Hepatocyte (in vitro differentiated cells): ENCODE data around the gene SYNRG. TPM values are rescaled to one million over a fixed set of nuclear protein-coding genes. Genes with fewer than 3 reads are reported as not detected.
A peak's percentile ranks its signal among the peaks of the same experiment; 100 is the strongest.

Source experiments
- DNase-seq: peaks from one replicate; pipeline ENCODE4 v3.0.0-alpha.2; 2016; ENCODE audit warnings: low spot score
- H2AFZ ChIP-seq: fragments of 200-600 bp; sonication (generic); 2 replicates; pipeline ENCODE4 v1.6.0; 2016; ENCODE audit warnings: antibody characterized with exemption, mild to moderate bottlenecking
- H3K27ac ChIP-seq: fragments of 200-600 bp; sonication (generic); 2 replicates; pipeline ENCODE4 v1.5.1; 2016; ENCODE audit warnings: mild to moderate bottlenecking
- H3K27me3 ChIP-seq: fragments of 200-600 bp; sonication (generic); 2 replicates; pipeline ENCODE4 v1.6.1; 2016
- H3K36me3 ChIP-seq: fragments of 200-600 bp; sonication (generic); replicated peaks from 2 replicates; pipeline ENCODE4 v1.5.1; 2016; ENCODE audit warnings: low read depth; ENCODE audit not compliant: insufficient read depth
- H3K4me1 ChIP-seq: fragments of 200-600 bp; sonication (generic); 2 replicates; pipeline ENCODE4 v1.5.1; 2016; ENCODE audit warnings: mild to moderate bottlenecking, moderate library complexity; ENCODE audit not compliant: insufficient read depth
- H3K4me2 ChIP-seq: fragments of 200-600 bp; sonication (generic); 2 replicates; pipeline ENCODE4 v1.6.0; 2016
- H3K4me3 ChIP-seq: fragments of 200-600 bp; sonication (generic); 2 replicates; pipeline ENCODE4 v1.5.1; 2016; ENCODE audit warnings: mild to moderate bottlenecking
- H3K79me2 ChIP-seq: fragments of 200-600 bp; sonication (generic); 2 replicates; pipeline ENCODE4 v1.6.0; 2017; ENCODE audit warnings: mild to moderate bottlenecking
- H3K9me2 ChIP-seq: fragments of 200-600 bp; sonication (generic); replicated peaks from 2 replicates; pipeline ENCODE4 v1.6.0; 2017; ENCODE audit warnings: mild to moderate bottlenecking; ENCODE audit not compliant: insufficient read depth
- H3K9me3 ChIP-seq: fragments of 200-600 bp; sonication (generic); 2 replicates; pipeline ENCODE4 v1.5.1; 2016; ENCODE audit warnings: low read depth, mild to moderate bottlenecking
- H4K20me1 ChIP-seq: fragments of 200-600 bp; sonication (generic); 2 replicates; pipeline ENCODE4 v1.6.0; 2016; ENCODE audit warnings: mild to moderate bottlenecking; ENCODE audit not compliant: insufficient read depth, poor library complexity, severe bottlenecking
- EZH2 ChIP-seq: fragments of 200-600 bp; sonication (generic); IDR thresholded peaks from 2 replicates; pipeline ENCODE4 v1.6.1; 2016; ENCODE audit warnings: antibody characterized with exemption, mild to moderate bottlenecking, borderline replicate concordance
- EZH2phosphoT487 ChIP-seq: fragments of 200-600 bp; sonication (generic); IDR thresholded peaks from one replicate; pipeline ENCODE4 v1.6.1; 2018; ENCODE audit warnings: antibody characterized with exemption, mild to moderate bottlenecking, low read depth, moderate library complexity; ENCODE audit not compliant: unreplicated experiment, severe bottlenecking
- WGBS: methylation state at CpG from one replicate; pipeline ENCODE4 v1.1.6; 2016; ENCODE audit warnings: low lambda C conversion rate; ENCODE audit errors: missing lambda C conversion rate; 5-methylcytosine and 5-hydroxymethylcytosine counted together
- polyA plus RNA-seq: library from polyadenylated mRNA; unstranded; fragments of >200 nt; fragmentation: Nextera tagmentation; extraction: Ambion mirVana; gene quantifications from 2 replicates; pipeline ENCODE4 v1.2.1, GENCODE V29; 2016
- total RNA-seq: library from RNA; depleted of rRNA; stranded (reverse); fragments of >200 nt; gene quantifications from 2 replicates; pipeline ENCODE4 v1.2.3, GENCODE V29; 2014
- TF ChIP-seq, protein P1 (sequence below): fragments of 200-600 bp; sonication (generic); IDR thresholded peaks from 2 replicates; pipeline ENCODE4 v1.5.1; 2016; ENCODE audit warnings: antibody characterized with exemption, mild to moderate bottlenecking; ENCODE audit not compliant: poor library complexity

SYNRG gene
- total and polyA plus RNA-seq, 2 experiments from 2014 or later = 20.7 to 21.6 TPM

DNA sequence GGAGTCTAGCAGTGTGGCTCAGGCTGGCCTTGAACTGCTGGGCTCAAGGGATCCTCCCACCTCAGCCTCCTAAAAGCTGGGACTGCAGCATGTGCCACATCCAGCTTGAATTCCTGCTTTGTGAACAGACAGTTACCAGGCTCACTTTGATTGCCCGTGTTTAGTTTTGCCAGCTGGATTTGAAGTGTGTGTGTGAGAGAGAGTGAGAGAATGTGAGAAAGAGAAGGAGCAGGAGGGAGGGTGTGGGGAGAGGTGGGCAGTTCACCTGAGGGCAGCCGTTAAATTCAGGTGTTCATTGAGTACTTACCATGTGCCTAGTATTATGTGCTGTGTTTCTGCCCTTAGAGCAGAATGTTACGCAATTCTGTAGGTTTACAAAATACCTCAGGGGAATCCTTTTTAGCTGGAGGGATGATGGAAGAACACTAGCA is 114.8 kb downstream of the SYNRG start:
- H3K4me2 ChIP-seq = no peak overlapping the region
- no peaks in the 10 kb centered on the region for H3K9me2 ChIP-seq
- WGBS = 78% methylated on average over 3 of the region's 3 CpGs
- H3K27ac ChIP-seq = no peak overlapping the region
- no peak overlapping the region for H3K4me3 ChIP-seq
- H3K27me3 ChIP-seq = no peaks in the 10 kb centered on the region
- H3K9me3 ChIP-seq = no peaks in the 10 kb centered on the region
- H4K20me1 ChIP-seq = no peaks in the 10 kb centered on the region
- TF ChIP-seq EZH2phosphoT487 = no peak
- TF ChIP-seq, protein P1, sequence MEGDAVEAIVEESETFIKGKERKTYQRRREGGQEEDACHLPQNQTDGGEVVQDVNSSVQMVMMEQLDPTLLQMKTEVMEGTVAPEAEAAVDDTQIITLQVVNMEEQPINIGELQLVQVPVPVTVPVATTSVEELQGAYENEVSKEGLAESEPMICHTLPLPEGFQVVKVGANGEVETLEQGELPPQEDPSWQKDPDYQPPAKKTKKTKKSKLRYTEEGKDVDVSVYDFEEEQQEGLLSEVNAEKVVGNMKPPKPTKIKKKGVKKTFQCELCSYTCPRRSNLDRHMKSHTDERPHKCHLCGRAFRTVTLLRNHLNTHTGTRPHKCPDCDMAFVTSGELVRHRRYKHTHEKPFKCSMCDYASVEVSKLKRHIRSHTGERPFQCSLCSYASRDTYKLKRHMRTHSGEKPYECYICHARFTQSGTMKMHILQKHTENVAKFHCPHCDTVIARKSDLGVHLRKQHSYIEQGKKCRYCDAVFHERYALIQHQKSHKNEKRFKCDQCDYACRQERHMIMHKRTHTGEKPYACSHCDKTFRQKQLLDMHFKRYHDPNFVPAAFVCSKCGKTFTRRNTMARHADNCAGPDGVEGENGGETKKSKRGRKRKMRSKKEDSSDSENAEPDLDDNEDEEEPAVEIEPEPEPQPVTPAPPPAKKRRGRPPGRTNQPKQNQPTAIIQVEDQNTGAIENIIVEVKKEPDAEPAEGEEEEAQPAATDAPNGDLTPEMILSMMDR = no peak
- TF ChIP-seq EZH2 = no peak
- no peak for DNase-seq
- peaks cover 79% of the 10 kb centered on the region for H3K79me2 ChIP-seq
- no peak overlapping the region for H2AFZ ChIP-seq
- no peaks in the 10 kb centered on the region for H3K36me3 ChIP-seq
- peaks cover 15% of the 10 kb centered on the region for H3K4me1 ChIP-seq

DNA sequence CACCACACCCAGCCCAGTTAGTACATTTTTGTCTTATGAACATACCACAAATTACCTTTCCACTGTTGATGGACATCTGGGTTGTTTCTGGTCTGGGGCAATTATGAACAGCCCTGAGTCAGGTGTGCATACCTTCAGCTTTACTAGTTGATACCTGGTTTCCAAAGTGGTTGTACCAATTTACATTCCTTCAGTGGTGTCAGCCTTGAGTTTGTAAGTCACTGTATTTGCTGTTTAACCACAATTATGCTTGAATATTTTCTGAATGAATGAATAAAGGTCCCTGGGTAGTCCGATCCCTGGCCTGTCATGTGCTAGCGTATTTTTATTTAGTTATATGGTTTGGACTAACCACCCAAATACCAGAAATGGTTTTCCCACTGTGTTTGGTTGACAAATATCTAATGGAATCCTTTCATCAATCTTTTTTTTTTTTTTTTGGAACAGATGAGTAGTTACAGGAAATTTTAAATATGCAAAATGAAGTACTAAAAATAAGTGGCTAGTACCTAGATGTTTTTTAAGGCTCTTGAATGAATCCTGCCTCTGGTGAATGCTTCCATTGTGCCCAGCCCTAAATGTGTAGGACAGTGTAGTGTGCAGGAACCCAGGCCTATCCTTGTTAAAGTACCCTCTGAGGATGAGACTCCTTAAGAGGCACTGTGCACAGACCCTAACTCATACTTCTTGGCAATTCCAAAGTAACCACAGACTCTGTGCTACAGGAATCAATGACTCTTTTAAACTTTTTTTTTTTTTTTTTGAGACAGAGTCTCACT is 115.8 kb downstream of the SYNRG start:
- H3K36me3 ChIP-seq = no peaks in the 10 kb centered on the region
- no peaks in the 10 kb centered on the region for H3K27me3 ChIP-seq
- no peak for DNase-seq
- no peaks in the 10 kb centered on the region for H3K9me3 ChIP-seq
- no peaks in the 10 kb centered on the region for H4K20me1 ChIP-seq
- H2AFZ ChIP-seq = no peak overlapping the region
- TF ChIP-seq, protein P1 = no peak
- TF ChIP-seq EZH2 = no peak
- no peak for TF ChIP-seq EZH2phosphoT487
- peaks cover 69% of the 10 kb centered on the region for H3K79me2 ChIP-seq
- H3K4me3 ChIP-seq = no peak overlapping the region
- H3K4me2 ChIP-seq = no peak overlapping the region
- no peak overlapping the region for H3K27ac ChIP-seq
- H3K4me1 ChIP-seq = peaks cover 18% of the 10 kb centered on the region
- no peaks in the 10 kb centered on the region for H3K9me2 ChIP-seq
- WGBS = 89% methylated on average over 2 of the region's 2 CpGs

DNA sequence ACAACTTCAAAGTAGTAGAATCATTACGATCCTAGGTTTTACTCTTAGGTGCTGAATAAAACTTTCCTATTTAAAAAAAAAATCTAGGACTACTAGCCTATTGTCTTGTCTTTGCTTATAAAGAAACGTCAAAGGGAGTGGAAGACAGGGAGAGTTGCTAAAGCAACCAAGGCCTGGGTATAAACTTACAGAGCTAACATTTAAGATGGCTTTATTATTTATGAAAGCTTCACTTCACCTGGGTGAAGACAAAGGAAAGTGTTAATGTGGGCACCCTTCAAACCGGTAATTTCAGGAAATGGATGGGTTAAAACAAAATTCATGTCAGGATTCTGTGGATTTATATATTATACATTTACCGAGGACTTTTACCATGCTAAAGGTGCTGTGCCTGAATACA is 117.1 kb downstream of the SYNRG start:
- TF ChIP-seq EZH2phosphoT487 (no peak), EZH2 (no peak)
- TF ChIP-seq, protein P1 = no peak
- H4K20me1 ChIP-seq = no peaks in the 10 kb centered on the region
- 55% methylated on average over 4 of the region's 4 CpGs for WGBS
- H3K79me2 ChIP-seq = peaks cover 59% of the 10 kb centered on the region
- H2AFZ ChIP-seq = no peak overlapping the region
- H3K9me2 ChIP-seq = no peaks in the 10 kb centered on the region
- H3K9me3 ChIP-seq = no peaks in the 10 kb centered on the region
- H3K36me3 ChIP-seq = no peaks in the 10 kb centered on the region
- peaks cover 26% of the 10 kb centered on the region for H3K4me1 ChIP-seq
- H3K27me3 ChIP-seq = no peaks in the 10 kb centered on the region
- no peak overlapping the region for H3K4me3 ChIP-seq
- DNase-seq = no peak
- H3K27ac ChIP-seq = peak overlapping the region; percentile 82
- H3K4me2 ChIP-seq = peak overlapping the region; percentile 93
